HG03025 (cell line): ENCODE data around the gene PRR20G.

ENCODE experiments used
- ATAC-seq: cut with Tn5 transposase; IDR thresholded peaks from one replicate; pipeline ENCODE4 v1.9.1; 2021; ENCODE audit warnings: mild to moderate bottlenecking, moderate library complexity; ENCODE audit not compliant: unreplicated experiment, low FRiP score

Gene PRR20G

DNA sequence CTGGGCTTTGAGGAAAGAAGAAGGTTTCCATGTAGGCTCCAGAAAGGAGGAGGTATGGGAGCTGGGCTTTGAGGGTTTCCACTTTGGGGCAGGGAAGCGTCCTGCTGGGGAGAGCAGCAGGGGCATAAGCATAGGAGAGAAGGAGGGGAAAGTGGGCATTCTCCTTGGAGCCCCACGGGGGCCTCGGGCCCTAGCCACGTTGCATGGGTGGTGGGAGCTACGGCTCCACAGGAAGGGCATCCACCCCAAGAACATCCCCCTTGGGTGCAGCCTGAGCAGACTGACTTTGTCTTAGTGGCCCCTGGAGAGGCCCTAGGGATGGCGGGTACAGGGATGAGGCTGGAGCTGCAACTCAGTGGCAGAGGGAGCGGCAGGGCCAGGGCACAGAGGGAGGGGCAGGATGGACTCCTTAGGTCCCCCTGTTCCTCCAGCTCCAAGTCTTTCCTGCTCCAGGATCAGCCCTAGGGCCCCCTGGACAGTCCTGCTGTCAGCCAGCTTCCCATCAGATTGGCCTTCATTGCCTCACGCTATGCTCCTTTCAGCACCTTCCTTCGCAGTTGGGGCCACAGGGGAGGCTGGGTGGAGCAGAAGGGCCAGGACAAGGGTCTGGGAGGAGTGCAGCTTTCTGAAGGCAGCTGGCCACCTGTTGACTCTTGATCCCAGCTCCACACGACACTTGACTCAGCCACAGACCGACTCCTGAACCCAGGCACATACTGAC lies 22.9 kb downstream of the PRR20G start:
- no peak for ATAC-seq

DNA sequence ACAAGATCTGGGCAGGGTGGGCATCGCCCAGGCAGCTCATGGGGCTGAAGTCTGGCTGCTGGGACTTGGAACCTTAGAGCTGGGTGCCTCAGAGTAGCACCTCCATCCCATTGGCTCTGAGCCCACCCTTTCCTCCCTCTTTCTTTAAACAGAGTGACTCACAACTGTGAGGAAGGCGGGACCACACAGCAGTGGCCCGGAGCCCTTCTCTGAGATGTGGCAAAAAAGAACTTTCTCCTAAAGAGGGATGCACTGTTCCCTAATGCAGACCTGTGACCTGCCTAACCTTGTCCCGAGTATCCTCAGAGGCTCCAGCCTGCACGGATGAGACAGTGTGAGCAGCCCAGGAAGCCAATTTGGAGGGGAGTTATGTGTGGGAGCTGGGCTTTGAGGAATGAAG lies 23.6 kb downstream of the PRR20G start:
- no peak for ATAC-seq

DNA sequence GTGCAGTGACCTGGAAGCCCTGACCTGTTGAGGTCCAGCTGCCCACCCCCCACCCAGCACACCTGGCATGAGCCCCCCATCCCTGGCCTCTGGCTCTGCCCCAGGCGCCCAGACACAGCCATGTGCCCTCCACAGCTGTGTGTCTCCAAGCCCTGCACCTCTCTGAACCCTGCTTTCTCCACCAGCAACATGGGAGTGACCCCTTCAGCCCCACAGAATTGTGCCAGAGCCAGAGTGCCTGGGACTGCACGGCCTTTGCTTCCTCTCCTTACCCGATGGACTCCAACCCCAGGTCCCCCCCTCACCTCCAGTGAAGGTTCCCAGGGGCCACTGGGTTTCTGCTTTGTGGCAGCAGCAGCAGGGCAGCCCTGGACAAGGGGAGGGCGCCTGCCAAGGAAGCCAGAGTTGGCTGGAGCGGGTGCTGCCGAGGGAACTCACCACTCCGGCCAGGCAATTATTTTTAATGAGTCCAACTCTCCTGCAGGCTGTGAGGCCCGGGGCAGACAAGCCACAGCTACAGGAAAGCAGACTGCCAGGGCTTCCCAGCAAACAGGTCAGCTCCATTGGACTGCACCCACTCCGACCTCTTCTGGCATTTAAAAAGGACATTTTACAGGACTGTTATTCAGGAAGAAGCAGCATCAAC lies 24.1 kb downstream of the PRR20G start:
- ATAC-seq: no peak

GRCh38 chr3:127263037-127263436 lies 24.8 kb downstream of the PRR20G start:
- no peak for ATAC-seq

DNA sequence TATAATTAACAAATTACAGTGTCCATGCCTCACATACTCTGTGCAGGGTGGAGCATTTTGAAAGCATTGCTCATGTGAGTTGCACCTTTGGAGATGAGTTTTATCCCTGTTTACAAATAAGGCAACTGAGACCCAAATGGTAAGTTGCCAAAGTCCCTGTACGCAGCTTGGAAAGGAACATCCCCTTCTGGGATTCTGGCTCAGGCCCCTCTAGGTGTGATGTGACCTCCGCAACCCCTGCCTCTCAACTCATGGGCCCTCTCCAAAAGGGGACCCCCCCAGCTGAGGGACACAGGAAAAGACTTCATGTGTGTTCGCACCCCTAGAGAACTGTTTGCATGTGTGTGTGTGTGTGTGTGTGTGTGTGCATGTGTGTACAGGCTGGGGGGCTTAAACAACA lies 25.3 kb downstream of the PRR20G start:
- ATAC-seq: no peak

- no peak for ATAC-seq
These were observed 25.9 kb downstream of the PRR20G start for GRCh38 chr3:127261925-127262324.

- no peak for ATAC-seq
These were observed 26.9 kb downstream of the PRR20G start for GRCh38 chr3:127260826-127261555.

- no peak for ATAC-seq
These were observed 27.4 kb downstream of the PRR20G start for GRCh38 chr3:127260416-127260815.

DNA sequence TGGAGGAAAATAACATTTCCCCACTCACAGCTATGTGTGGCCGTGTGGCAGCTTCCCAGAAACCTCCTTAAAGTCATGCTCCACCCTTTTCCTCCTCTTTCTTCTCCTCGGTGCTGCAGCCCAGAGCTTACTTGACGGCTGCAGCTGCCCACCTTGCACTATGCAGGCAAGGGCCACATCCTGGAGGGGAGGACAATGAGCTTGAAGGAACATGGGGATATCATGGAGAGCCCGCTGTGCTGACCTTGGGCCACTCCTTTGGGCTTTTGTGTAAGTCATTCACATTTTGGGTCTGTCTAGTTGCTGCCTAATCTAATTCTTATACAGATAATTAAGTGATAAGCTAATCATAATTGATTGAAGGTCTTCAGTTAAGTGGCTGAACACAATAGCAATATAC lies 28.0 kb downstream of the PRR20G start:
- no peak for ATAC-seq

DNA sequence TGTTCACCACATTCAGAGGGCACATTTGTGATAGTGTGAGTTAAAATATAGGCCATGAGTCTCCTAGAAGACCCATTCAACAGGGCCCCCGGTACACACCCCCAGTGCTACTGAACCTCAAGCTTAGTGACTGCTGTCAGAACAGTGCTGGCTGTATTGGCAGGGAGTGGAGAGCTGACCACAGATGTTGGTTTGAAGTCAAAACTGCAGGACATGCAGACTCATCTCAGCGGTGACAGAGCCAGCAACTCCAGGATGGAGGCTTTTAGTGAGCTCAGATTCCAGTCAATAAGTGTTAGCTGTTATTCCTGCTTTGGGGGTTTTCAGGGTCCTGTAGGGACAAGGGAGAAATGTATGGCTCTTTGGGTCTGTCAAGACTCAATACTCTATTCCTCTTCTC lies 29.1 kb downstream of the PRR20G start:
- no peak for ATAC-seq

GRCh38 chr3:127257351-127257750 lies 30.5 kb downstream of the PRR20G start:
- ATAC-seq: no peak

- no peak for ATAC-seq
These were observed 31.0 kb downstream of the PRR20G start for GRCh38 chr3:127256733-127257271.

GRCh38 chr3:127256138-127256537 lies 31.7 kb downstream of the PRR20G start:
- ATAC-seq: no peak

- no peak for ATAC-seq
These were observed 32.3 kb downstream of the PRR20G start for GRCh38 chr3:127255516-127255915.

- no peak for ATAC-seq
These were observed 33.1 kb downstream of the PRR20G start for GRCh38 chr3:127254730-127255129.

GRCh38 chr3:127254033-127254644 lies 33.7 kb downstream of the PRR20G start:
- no peak for ATAC-seq

DNA sequence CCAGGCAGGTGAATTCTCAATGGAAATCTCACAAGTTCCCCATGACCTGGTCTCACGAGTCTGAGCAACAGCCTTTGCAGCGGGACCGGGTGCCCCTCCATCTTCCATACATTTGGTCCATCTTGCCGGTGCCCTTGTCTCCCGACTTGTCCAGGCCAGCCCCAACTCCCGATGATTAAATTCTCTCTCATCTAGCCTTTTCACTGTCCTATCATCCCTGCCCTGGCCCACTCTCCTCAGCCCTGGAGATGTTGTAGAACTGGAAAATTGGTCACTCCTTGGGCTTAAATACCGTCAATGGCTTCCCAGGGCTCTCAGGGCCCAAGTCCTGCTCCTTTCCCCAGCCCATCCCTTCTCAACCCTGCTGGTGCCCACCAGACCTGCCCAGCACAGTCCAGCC lies 34.4 kb downstream of the PRR20G start:
- ATAC-seq: no peak

GRCh38 chr3:127252446-127252845 lies 35.4 kb downstream of the PRR20G start:
- no peak for ATAC-seq

GRCh38 chr3:127250032-127250431 lies 37.8 kb downstream of the PRR20G start:
- ATAC-seq: no peak

DNA sequence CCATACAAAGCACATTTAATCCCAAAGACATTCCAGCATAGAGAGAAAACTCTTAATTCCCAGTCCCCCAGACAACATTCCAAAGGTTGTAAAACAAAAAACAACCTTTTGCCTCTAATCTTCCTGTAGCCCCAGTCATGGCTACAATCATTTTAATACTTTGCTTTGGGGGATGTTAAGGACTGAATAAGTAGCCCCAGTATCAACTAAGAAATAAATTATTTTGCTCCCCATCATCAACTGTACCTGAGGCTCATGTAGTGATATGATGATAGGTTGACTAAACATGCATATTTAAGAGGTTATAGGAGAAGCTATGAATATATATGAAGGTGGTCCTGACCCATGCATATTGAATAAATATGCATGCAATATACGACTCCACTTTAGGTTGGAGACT lies 40.6 kb downstream of the PRR20G start:
- no peak for ATAC-seq

- no peak for ATAC-seq
These were observed 49.2 kb downstream of the PRR20G start for GRCh38 chr3:127238602-127239001.
